Stimulated activated CD4-positive, alpha-beta T cell treated with anti-CD3 and anti-CD28 coated beads, TNF-alpha, amount 100 ng/mL, for 48 hours (primary cell): Measurements from ENCODE around the gene HOXD8.

Experiments used
- DNase-seq, 3 donors: peaks; one replicate each; pipeline ENCODE4 v3.0.0-alpha.2; 2020; ENCODE audit warnings: low read depth in 3 of 3

Gene HOXD8

DNA sequence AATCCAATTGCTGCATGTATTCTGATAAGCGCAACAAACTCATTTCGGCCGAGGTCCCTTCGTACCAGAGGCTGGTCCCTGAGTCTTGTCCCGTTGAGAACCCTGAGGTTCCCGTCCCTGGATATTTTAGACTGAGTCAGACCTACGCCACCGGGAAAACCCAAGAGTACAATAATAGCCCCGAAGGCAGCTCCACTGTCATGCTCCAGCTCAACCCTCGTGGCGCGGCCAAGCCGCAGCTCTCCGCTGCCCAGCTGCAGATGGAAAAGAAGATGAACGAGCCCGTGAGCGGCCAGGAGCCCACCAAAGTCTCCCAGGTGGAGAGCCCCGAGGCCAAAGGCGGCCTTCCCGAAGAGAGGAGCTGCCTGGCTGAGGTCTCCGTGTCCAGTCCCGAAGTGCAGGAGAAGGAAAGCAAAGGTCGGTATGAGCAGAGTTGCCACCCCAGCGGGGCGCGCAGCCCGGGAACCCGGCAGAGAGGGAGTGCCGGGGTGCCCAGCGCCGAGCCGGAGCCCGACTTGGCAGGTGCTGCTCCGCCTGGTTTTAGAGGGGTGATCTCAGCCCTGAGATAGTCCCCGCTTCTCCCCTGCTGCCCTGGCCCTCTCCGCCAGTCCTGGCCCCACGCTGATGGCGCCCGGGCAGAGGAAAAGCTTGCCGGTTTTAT lies 12.2 kb upstream of the HOXD8 start:
- DNase-seq, result no peak

DNA sequence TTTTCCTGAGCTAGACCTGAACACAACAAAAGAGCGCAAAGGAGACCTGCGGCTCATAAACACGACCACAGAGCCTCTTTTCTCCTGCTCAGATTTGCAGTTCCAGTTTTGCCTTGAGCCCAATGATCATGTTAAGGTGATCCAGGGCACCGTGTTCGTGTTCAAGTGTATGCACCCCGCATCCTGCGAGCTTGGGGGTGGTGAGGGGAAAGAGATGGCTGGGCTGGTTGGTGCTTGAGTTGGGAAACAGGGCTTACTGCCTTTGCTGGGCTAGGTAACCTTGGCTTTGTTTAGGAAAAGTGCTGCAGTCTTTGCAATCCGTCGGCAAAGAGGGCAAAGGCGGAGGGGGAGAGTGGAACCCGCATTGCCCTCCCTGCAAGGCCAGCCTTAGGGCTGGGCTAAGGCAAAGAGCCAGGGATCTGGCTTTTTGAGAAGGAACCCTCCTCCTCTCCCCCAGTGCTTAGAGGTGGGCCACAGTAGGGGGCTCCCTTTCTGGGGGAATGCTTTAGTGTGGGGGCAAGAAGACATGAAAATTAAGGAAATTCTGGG lies 11.6 kb upstream of the HOXD8 start:
- no peak for DNase-seq

DNA sequence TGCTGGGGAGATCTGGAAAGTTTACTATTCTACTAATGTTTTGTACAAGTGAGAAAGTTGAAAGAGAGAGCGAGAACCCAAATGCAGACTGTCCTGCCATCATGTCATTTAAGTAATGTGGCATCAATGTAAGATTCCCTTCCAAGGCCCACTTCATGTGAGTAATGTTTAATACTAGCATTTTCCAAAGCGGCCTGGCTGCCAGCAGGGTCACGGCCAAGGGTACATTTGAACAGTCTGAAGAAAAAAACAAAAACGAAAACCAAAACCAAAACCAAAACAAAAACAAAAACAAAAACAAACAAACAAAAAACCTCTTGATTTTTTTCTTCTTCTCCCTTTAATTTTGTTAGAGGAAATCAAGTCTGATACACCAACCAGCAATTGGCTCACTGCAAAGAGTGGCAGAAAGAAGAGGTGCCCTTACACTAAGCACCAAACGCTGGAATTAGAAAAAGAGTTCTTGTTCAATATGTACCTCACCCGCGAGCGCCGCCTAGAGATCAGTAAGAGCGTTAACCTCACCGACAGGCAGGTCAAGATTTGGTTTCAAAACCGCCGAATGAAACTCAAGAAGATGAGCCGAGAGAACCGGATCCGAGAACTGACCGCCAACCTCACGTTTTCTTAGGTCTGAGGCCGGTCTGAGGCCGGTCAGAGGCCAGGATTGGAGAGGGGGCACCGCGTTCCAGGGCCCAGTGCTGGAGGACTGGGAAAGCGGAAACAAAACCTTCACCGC lies 10.7 kb upstream of the HOXD8 start:
- DNase-seq, result no peak

DNA sequence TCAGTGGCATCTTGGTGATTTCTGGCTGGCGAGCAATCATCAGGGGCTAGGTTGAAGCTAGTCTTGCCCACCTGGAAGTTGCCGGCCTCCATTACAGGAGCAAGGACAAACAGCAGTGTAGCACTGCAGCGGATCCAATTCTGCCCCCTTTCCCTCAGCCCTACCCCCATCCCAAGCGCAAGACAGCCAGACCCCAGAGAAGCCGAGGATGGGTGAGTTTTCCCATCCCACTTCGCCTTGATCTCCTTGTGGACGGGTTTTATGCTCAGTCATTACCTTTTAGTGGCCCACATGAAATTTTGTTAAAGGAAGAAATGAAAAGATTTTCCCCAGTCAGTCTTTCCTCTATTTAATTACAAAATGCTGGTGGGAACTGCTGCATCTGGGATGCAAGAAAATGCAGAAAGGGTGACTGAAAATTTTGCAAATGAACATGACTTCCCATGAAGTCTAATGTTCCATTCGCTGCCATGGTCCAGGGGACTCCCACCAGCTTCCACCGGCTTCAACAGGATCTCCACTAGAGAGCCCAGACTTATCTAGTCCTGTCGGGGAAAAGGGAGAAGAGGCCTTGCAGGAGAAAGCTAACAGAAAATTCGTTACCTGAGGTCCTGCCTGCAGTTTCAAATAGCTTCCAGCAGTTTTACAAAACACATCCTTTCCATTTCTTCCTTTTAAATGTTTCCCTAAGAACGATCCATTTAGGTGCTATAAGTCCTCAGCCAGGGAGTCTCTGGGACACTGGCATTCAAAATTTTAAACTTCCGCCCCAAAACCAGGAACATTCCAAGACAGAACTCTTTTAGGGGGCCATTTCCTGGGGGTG lies 8.9 kb upstream of the HOXD8 start:
- no peak for DNase-seq

DNA sequence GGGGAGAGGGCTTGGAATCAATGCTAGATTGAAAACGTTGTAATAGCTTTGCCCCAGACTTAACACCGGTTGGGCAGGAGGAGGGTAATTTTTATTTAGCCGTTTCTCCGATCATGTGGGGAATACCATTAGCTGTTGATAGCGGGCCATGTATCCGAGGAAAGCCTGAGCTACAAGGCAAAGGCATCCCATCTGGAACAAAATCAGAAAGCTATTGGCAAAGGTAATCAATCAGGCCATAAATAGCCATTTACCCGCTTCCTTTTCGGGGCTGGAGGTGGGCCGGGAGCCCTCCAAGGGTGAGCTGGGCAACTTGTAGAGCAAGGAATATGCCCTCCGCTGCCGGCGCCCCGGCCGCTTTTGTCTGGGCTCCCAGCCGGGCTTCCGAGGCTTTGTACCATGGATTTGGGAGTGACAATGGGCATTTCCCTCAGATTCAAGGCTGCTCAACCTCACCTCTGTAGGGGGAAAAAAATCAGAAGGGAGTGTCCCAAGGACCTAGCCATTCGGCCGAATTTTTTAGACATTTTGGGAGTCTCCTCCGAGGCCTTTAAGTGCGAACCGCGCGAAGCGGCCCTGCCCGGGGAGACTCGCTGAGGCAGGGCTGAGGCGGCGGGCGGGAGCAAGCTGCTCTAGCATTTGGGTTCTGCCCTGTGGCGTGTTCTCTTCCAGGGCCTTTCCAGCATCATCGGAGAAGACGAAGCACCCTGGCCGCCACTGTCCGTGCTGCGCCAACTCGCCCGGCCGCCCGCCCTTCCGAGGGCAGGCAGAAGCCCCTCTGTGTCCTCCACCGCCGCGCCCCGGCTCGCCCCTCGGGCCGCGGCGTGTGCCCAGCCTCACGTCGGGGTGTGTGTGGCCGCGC lies 8.1 kb upstream of the HOXD8 start:
- no peak for DNase-seq

DNA sequence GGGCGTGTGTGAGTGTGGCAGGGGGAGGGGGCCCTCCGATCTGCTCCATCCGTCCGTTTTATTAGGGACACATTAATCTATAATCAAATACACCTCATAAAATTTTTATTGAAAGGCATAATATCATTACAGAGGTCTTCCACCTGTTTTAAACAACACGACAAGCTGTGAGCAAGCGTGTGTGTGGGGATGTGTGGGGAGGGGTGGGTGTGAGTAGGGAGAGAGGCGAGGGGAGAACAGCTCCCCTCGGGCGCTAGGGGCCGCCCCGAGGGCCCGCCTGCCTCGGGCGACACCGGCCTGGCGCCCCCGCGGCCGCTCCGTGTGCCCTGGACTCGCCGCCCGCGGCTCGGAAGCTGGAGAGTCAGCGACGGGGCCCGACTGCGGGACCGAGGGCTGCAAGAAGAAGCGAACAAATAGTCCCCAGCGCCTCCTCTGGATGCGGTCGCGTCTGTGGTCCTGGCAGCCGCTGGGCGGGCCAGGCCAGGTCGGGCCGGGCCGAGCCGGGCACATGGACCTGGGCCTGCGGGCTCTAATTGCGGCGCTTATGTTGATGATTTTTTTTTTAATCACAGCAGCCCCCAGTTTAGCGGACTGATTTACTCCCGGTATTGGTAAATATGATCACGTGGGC lies 7.3 kb upstream of the HOXD8 start:
- no peak for DNase-seq

DNA sequence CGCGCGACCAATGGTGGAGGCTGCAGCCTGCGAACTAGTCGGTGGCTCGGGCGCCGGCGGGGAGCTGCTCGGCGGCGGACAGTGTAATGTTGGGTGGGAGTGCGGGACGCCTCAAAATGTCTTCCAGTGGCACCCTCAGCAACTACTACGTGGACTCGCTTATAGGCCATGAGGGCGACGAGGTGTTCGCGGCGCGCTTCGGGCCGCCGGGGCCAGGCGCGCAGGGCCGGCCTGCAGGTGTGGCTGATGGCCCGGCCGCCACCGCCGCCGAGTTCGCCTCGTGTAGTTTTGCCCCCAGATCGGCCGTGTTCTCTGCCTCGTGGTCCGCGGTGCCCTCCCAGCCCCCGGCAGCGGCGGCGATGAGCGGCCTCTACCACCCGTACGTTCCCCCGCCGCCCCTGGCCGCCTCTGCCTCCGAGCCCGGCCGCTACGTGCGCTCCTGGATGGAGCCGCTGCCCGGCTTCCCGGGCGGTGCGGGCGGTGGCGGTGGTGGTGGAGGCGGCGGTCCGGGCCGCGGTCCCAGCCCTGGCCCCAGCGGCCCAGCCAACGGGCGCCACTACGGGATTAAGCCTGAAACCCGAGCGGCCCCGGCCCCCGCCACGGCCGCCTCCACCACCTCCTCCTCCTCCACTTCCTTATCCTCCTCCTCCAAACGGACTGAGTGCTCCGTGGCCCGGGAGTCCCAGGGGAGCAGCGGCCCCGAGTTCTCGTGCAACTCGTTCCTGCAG lies 6.7 kb upstream of the HOXD8 start, which contains the start of gene HOXD9:
Gene HOXD9 (plus strand): TSS at position 37 of the 728 bp plus-strand sequence. CDS start 50 bp downstream, at position 87.
- DNase-seq, result no peak

DNA sequence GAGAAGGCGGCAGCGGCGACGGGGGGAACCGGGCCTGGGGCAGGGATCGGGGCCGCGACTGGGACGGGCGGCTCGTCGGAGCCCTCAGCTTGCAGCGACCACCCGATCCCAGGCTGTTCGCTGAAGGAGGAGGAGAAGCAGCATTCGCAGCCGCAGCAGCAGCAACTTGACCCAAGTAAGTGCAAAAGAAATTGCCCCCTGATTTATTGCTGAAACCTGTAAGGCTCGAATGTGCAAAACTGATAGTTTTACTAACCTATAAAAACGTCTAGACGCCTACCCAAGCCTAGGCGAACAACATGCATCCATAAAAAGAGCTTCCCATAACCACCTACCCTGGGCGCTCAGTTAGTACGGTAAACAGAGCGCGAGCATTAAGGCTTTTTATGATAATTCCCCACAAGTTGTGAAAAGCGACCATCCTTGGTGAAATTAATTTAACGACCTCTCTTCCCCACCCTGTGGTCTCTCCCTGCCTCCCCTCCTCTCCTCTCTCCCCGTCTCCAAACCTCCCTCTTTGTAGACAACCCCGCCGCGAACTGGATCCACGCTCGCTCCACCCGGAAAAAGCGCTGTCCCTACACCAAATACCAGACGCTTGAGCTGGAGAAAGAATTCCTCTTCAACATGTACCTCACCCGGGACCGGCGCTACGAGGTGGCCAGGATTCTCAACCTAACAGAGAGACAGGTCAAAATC lies 5.9 kb upstream of the HOXD8 start:
- DNase-seq, result no peak

DNA sequence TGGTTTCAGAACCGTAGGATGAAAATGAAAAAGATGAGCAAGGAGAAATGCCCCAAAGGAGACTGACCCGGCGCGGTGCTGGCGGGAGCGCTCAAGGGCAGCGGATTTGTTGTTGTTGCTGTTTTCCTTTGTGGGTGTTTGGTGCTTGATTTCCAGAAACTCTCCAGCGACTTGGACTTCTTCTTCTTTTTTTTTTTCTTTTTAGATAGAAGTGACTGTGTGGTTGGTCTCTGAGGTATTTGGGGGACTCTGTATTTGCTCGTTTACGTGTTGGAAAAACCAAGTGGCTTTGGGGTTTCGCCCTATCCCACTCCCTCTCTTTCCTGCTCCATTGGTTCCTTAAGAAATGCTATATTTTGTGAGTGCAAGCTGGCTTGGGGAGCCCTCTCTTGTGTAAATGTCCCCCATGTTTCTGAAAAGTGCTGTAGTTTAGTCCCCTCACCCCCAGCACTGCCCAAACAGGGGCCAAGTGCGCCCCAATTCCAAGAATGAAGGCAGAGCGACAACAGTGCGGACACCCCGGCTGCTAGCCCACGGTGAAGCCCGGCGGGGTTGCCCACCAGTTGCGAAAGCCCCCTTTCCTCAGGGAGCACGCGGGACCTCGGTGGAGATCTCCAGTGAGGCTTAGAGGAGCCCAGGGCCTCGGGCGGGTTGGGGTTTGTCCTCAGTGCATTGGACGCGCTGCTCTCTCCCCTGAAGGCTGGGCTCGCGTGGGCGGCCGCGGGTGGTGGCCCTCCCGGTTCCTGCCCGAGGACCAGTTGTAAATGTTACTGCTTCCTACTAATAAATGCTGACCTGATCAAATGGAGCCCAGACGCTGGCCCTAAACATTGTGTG lies 5.2 kb upstream of the HOXD8 start:
- no peak for DNase-seq

DNA sequence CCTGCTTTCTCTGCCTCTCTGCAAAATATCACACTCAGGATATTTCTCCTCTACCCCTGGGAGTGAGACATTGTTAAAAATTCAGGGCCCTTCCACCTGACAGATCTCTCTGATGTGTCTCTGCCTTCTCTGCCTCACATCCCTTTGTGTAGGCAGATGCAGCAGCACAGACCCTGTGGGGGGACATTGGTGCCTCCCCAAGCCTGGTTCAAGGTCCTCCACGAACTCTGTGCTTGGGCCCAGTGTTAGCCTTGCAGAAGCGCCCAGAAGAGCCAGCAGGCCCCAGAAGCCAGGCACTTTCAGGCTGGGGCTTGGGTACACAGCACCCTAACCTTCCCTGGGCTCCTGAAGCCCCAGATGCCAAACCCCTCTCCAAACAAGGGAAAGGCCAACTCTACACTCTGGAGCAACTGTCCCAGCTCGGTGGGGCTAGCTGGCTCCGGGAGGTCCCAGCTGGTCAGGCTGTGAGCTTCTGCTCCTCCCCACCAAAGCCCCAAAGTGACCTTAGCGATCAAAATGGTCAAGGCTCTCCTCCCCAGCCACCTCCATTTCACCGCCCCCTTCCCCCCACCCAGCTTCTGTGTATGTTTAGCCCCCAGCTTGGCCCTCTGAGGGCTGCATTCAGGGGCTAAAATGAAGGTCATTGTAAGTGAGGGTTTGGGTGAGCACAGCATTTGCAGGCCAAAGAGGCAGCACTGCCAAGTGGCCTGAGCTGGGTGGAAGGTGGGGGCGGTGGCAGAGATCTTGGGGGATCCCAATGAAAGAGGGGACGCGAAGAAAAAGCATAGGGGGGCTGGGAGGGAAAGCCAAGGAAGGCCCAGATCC lies 4.3 kb upstream of the HOXD8 start:
- DNase-seq, result no peak

DNA sequence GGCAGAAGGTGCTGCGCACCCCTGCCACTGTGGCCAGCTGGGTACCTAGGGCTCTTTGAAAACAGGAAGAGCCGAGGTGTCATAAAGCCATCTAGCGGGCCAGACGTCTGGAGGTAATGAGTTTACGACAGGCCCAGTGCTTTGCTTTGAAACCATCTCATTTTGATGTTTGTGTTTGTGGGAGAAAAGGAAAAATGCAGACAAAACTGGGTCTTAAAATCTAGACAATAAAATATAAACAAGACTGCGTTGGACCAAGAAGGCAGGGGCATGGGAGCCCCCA lies 3.8 kb upstream of the HOXD8 start:
- no peak for DNase-seq

DNA sequence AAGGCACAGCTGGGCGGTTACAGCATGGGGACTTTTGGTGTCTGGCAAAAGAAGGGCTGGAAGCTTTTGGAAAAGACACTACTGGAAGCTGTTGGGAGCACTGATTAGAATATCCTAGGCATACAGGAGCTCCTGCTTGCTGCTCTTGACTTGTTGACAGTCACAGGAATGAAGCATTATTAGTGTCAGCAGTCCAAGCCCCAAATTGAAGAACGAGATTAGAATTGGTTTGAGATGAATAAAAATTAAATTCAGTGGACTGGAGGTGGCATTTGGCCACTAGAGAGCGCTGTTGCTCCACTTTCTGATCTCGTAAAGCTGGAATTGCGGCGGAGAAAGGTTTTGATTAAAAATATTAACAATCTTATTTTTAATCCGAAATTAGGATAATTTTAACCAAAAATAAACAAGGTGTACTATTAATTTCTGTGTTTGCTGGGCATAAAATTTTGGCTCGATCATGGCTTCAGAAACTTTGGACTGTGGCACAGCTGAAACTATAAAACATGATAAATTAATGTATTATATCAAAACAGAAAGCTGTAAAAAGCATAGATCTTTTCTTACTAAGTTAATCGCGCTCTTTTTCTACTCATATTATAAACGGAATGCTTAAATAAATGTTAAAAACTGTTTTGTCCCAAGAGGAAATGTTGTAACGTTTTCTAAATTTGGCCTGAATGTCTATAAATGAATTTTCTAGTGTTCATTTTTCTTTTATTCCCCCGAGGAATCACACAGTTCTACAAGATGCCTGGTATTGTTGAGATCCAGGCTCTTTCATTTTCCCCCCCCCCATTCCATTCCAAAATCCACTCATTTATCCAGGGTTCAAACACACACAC lies 2.4 kb upstream of the HOXD8 start:
- DNase-seq, result peak in 2 of 3 donors; percentile 50 to 61

DNA sequence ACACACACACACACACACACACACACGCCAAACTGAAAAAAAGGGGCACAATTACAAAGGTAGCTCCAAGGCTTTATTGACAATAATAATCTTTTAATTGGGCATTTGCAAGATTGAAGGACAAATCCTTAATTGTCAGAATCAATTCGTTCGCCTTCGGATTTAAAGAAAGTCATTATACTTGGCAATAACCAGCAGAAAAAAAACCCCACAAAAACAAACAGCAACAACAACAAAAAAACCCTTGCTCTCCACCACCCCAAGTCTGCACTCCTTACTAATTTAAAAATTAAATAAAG lies 1.8 kb upstream of the HOXD8 start:
- no peak for DNase-seq

DNA sequence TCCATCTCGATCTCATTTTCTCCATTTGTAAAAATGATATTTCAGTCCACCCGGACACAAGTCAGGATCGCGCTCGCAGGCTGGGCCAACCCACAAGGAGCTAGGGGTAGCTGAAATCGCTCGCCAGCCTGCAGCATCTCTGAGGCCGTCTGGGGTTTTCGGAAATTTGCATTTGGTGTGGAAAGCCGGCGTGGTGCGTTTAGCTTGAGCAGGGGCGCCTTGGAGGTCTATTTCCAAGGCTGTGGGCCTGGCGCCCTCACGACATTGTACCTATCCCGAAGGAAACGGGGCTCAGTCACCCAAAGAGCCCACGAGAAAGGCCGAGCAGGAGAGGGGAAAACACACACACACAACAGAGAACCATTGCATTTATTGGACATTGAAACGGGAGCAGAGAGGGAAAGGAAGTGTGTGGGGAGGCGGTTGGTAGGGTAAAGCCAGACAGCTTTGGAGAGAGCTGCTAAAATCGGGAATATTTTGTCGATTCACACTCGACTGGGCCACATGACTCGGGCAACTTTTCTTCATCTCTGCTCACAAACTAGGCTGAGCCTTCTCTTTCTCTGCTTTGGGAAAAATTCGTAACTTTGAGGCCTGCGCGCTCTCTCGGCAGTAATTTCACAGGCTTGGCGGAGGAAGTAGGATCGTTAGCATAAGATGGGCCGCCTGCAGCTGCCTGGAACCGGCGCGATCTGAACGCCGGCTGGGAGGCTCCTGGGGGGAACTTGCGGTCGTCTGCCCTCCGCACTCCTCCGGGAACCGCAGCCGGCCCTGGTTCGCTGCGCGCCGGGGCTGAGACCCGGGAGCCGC lies 1.1 kb upstream of the HOXD8 start:
- DNase-seq, result no peak

DNA sequence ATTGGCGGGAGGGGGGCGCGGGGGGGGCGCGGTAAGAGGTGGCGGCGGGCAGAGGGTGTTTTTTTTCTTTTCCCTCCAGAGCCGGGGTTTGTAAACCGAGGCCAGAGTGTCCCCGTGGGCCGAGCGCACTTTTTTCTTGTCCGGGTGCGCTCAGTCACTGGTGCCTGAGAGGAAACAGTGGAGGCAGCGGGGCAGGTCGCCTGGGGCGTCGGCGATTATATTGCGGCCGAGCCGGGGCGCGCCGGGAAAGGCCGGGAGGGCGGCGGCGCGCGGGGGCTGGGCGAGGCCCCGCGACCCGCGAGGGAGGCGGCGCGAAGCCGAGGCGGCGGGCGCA lies 275 bp downstream of the HOXD8 start:
- DNase-seq, result no peak

DNA sequence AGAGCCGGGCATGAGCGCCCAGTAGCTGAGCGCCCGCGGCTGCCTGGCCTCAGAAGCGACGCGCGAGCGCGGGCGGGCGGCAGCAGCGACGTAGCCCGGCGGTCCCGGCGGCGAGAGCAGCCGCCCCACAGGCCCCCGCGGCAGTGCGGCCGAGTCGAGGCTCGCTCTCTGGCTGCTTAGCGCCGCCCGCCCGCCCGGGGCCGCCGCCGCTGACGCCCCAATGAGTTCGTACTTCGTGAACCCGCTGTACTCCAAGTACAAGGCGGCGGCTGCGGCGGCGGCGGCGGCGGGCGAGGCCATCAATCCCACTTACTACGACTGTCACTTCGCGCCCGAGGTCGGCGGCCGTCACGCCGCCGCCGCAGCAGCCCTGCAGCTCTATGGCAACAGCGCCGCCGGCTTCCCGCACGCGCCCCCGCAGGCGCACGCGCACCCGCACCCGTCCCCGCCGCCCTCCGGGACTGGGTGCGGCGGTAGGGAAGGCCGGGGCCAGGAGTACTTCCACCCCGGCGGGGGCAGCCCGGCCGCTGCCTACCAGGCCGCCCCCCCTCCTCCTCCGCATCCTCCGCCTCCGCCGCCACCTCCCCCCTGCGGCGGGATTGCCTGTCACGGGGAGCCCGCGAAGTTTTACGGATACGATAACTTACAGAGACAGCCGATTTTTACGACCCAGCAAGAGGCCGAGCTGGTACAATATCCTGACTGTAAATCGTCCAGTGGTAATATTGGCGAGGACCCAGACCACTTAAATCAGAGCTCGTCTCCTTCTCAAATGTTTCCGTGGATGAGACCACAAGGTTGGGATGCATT lies 847 bp downstream of the HOXD8 start:
- no peak for DNase-seq
